Measurements from ENCODE around the gene LRRC42. TPM values are rescaled to one million over a fixed set of nuclear protein-coding genes. Genes with fewer than 3 reads are reported as not detected.

Gene LRRC42
- total and polyA plus RNA-seq, 5 donors: 8.8 to 19.5 (median 14.8) TPM

GRCh38 chr1:53913352-53914033 is 32.7 kb upstream of the LRRC42 start:
- no peak for ATAC-seq
- WGBS: 77% methylated on average over 5 of the region's 5 CpGs
- intact Hi-C loops (cut with DNase I): no loop called here

DNA sequence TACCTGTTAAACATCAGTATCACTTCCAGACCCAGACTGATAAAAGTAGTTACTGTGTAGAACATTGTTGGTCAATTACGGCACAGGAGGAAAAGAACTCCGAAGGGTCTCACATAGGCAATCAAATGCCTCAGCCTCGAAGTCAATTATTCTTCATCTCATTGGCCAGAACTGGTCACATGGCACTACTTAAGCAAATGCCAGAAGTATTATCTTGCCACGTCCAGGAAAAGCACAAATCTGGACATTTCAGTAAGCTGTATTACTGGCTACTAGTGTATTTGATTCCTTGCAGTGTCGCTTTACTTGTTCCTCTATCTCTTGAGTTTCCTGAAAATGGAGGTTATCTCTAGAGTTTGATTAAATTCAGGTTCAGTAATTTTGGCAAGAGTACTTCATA is 27.8 kb upstream of the LRRC42 start:
- no peak for DNase-seq
- WGBS: 55% methylated on average over 5 of the region's 5 CpGs
- no peak overlapping the region for H3K27ac ChIP-seq (ENCODE audit: low read length)
- no peaks in the 10 kb centered on the region for H3K27me3 ChIP-seq (ENCODE audit: control insufficient read depth, insufficient read depth)
- H3K4me3 ChIP-seq (ENCODE audit: low read length): no peak overlapping the region
- H3K9me3 ChIP-seq (ENCODE audit: control insufficient read depth, low read length): no peaks in the 10 kb centered on the region
- no peaks in the 10 kb centered on the region for H3K4me1 ChIP-seq (ENCODE audit: control insufficient read depth, insufficient read depth, low read length)
- ATAC-seq: peak; percentile 61 to 74
- intact Hi-C loops (cut with DNase I): no loop called here

More at GRCh38 chr1:53913352-53914033, 32.7 kb upstream of the LRRC42 start:
- no peak overlapping the region for H3K4me3 ChIP-seq (ENCODE audit: low read length)
- no peak for DNase-seq
- H3K27ac ChIP-seq (ENCODE audit: low read length): no peak overlapping the region
- no peaks in the 10 kb centered on the region for H3K9me3 ChIP-seq (ENCODE audit: control insufficient read depth, low read length)
- H3K4me1 ChIP-seq (ENCODE audit: control insufficient read depth, insufficient read depth, low read length): no peaks in the 10 kb centered on the region
- no peaks in the 10 kb centered on the region for H3K27me3 ChIP-seq (ENCODE audit: control insufficient read depth, insufficient read depth)

DNA sequence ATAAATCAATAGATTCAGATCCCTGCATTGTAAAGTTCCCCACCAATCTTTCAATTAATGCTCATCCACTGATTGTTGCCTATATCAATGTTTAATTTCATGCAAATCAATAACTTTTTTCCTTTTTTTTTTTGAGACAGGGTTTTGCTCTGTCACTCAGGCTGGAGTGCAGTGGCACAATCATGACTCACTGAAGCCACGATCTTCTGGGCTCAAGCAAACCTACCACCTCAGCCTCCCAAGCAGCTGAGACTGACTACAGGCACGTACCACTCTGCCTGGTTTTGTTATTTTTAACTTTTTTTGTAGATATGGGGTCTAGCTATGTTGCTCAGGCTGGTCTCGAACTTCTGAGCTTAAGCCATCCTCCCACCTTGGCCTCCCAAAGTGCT is 26.5 kb upstream of the LRRC42 start:
- intact Hi-C loops (cut with DNase I): no loop called here
- no peaks in the 10 kb centered on the region for H3K4me1 ChIP-seq (ENCODE audit: control insufficient read depth, insufficient read depth, low read length)
- no peak for DNase-seq
- H3K27me3 ChIP-seq (ENCODE audit: control insufficient read depth, insufficient read depth): no peaks in the 10 kb centered on the region
- no peak overlapping the region for H3K4me3 ChIP-seq (ENCODE audit: low read length)
- WGBS: 91% methylated on average over 3 of the region's 3 CpGs
- no peaks in the 10 kb centered on the region for H3K9me3 ChIP-seq (ENCODE audit: control insufficient read depth, low read length)
- H3K27ac ChIP-seq (ENCODE audit: low read length): no peak overlapping the region
- ATAC-seq: no peak

DNA sequence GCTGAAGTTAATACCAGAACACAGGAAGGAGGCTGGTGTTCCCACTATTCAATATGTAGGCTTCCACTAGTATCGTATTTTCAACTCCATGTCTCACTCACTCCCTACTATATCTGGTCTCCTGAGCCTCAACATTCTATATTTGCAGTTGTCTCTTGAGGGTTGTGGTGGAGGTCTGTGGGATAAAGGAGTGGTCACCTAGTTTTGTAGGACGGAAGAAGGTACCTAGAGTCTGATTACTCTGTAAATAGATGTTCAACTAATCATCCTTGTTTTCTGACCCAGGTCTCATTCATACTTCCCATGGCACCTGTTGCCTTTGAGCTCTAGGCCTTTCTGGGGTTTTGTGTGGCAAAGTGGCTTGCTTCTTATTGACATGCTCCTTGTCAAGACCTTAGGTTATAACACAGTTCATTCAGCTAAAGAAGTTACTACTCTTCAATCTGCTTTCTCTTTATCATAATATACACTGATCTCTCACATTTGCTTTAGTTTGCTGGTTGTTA is 18.7 kb upstream of the LRRC42 start:
- H3K27me3 ChIP-seq (ENCODE audit: control insufficient read depth, insufficient read depth): no peaks in the 10 kb centered on the region
- no peaks in the 10 kb centered on the region for H3K4me1 ChIP-seq (ENCODE audit: control insufficient read depth, insufficient read depth, low read length)
- ATAC-seq: no peak
- no peak for DNase-seq
- H3K4me3 ChIP-seq (ENCODE audit: low read length): no peak overlapping the region
- WGBS: 96% methylated on average over 2 of the region's 2 CpGs
- H3K27ac ChIP-seq (ENCODE audit: low read length): no peak overlapping the region
- no peaks in the 10 kb centered on the region for H3K9me3 ChIP-seq (ENCODE audit: control insufficient read depth, low read length)
- intact Hi-C loops (cut with DNase I): no loop called here

GRCh38 chr1:53929246-53929960 is 16.7 kb upstream of the LRRC42 start:
- Histone ChIP-seq H3K27ac (ENCODE audit: low read length) (no peak overlapping the region), H3K4me3 (ENCODE audit: low read length) (no peak overlapping the region), H3K27me3 (ENCODE audit: control insufficient read depth, insufficient read depth) (no peaks in the 10 kb centered on the region), H3K9me3 (ENCODE audit: control insufficient read depth, low read length) (no peaks in the 10 kb centered on the region), H3K4me1 (ENCODE audit: control insufficient read depth, insufficient read depth, low read length) (no peaks in the 10 kb centered on the region)
- WGBS: 68% methylated on average over 2 of the region's 2 CpGs
- DNase-seq (no peak), ATAC-seq (no peak)
- intact Hi-C loops (cut with DNase I): no loop called here

- Histone ChIP-seq H3K4me1 (ENCODE audit: control insufficient read depth, insufficient read depth, low read length) (no peaks in the 10 kb centered on the region), H3K4me3 (ENCODE audit: low read length) (no peak overlapping the region), H3K9me3 (ENCODE audit: control insufficient read depth, low read length) (no peaks in the 10 kb centered on the region), H3K27me3 (ENCODE audit: control insufficient read depth, insufficient read depth) (no peaks in the 10 kb centered on the region), H3K27ac (ENCODE audit: low read length) (no peak overlapping the region)
- intact Hi-C loops (cut with DNase I): no loop called here
- DNase-seq (no peak), ATAC-seq (no peak)
- 86% methylated on average over 3 of the region's 3 CpGs for WGBS
Observed at GRCh38 chr1:53930932-53931331, 15.2 kb upstream of the LRRC42 start.

DNA sequence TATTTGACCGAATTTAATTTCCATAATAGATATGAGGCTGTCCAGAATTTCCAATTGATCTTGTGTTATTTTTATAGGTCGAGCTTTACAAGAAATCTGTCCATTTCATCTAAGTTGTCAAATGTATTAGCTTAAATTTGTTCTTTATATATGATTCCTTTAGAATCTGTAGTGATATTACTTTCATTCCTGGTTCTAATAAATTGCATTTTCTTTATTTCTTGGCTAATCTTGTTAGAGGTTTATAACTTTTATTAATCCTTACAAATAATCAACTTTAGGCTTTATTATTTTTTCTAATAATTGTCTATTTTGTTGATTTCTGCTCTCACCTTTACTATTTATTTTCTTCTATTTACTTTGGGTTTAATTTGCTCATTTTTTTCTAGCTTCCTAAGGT is 14.6 kb upstream of the LRRC42 start:
- no peak overlapping the region for H3K27ac ChIP-seq (ENCODE audit: low read length)
- no peaks in the 10 kb centered on the region for H3K27me3 ChIP-seq (ENCODE audit: control insufficient read depth, insufficient read depth)
- DNase-seq: no peak
- ATAC-seq: no peak
- H3K4me1 ChIP-seq (ENCODE audit: control insufficient read depth, insufficient read depth, low read length): no peaks in the 10 kb centered on the region
- WGBS: 96% methylated on average over 2 of the region's 2 CpGs
- no peaks in the 10 kb centered on the region for H3K9me3 ChIP-seq (ENCODE audit: control insufficient read depth, low read length)
- intact Hi-C loops (cut with DNase I): no loop called here
- H3K4me3 ChIP-seq (ENCODE audit: low read length): no peak overlapping the region

- DNase-seq: no peak
- Histone ChIP-seq H3K27ac (ENCODE audit: low read length) (no peak overlapping the region), H3K9me3 (ENCODE audit: control insufficient read depth, low read length) (no peaks in the 10 kb centered on the region), H3K27me3 (ENCODE audit: control insufficient read depth, insufficient read depth) (no peaks in the 10 kb centered on the region), H3K4me1 (ENCODE audit: control insufficient read depth, insufficient read depth, low read length) (no peaks in the 10 kb centered on the region), H3K4me3 (ENCODE audit: low read length) (no peak overlapping the region)
- ATAC-seq: no peak
- intact Hi-C loops (cut with DNase I): no loop called here
- whole genome bisulfite sequencing: 97% methylated on average over 1 of the region's 1 CpG
Observed at GRCh38 chr1:53934170-53934765, 11.9 kb upstream of the LRRC42 start.

GRCh38 chr1:53936430-53936829 is 9.7 kb upstream of the LRRC42 start:
- 87% methylated on average over 1 of the region's 1 CpG for WGBS
- Histone ChIP-seq H3K4me3 (ENCODE audit: low read length) (no peak overlapping the region), H3K27ac (ENCODE audit: low read length) (no peak overlapping the region), H3K27me3 (ENCODE audit: control insufficient read depth, insufficient read depth) (no peaks in the 10 kb centered on the region), H3K4me1 (ENCODE audit: control insufficient read depth, insufficient read depth, low read length) (no peaks in the 10 kb centered on the region), H3K9me3 (ENCODE audit: control insufficient read depth, low read length) (no peaks in the 10 kb centered on the region)
- no peak for ATAC-seq
- no peak for DNase-seq
- intact Hi-C loops (cut with DNase I): no loop called here

- 95% methylated on average over 4 of the region's 4 CpGs for WGBS
- Histone ChIP-seq H3K9me3 (ENCODE audit: control insufficient read depth, low read length) (no peaks in the 10 kb centered on the region), H3K4me1 (ENCODE audit: control insufficient read depth, insufficient read depth, low read length) (no peaks in the 10 kb centered on the region), H3K27me3 (ENCODE audit: control insufficient read depth, insufficient read depth) (no peaks in the 10 kb centered on the region), H3K4me3 (ENCODE audit: low read length) (no peak overlapping the region), H3K27ac (ENCODE audit: low read length) (no peak overlapping the region)
- DNase-seq: no peak
- intact Hi-C loops (cut with DNase I): no loop called here
- ATAC-seq: no peak
Observed at GRCh38 chr1:53938136-53938830, 7.9 kb upstream of the LRRC42 start.
